A549 treated with ZK216348 at 1 μM for 4 hours (cell line): ENCODE data around the gene BCAT1. TPM values are rescaled to one million over a fixed set of nuclear protein-coding genes. Genes with fewer than 3 reads are reported as not detected.

Experiments
- total RNA-seq: library from RNA; stranded (reverse); fragments of 200-300 nt; extraction: Qiagen RNA extraction; gene quantifications from 5 replicates; pipeline ENCODE4 v1.2.3, GENCODE V29; 2022; ENCODE audit warnings: low read depth

Gene BCAT1
- 9.1 to 12.2 TPM (median 10.3 TPM) in 5 replicates for total RNA-seq

GRCh38 chr12:24948757-24949722 is at the start of gene BCAT1:
Gene BCAT1, minus strand, starts transcription at chr12:24949101. Its CDS starts 169 bp downstream, at chr12:24948932.

Other genes starting within 250 kb of the BCAT1 start
- gene DNAI7, start 246.1 kb upstream of the BCAT1 start, total RNA-seq, result 0.16 to 0.22 TPM (median 0.18 TPM) in 4 of 5 replicates, not detected in the other
- 4.1 to 14.7 TPM (median 7.7 TPM) in 5 replicates for gene ETFRF1, start 246.1 kb upstream of the BCAT1 start, total RNA-seq